ENCODE results near the gene HPGD.

- TF ChIP-seq POLR2AphosphoS5 (IDR thresholded peaks at IDR 0.05; ENCODE audit: low read depth, low read length): no peak
- TF ChIP-seq, protein P1, sequence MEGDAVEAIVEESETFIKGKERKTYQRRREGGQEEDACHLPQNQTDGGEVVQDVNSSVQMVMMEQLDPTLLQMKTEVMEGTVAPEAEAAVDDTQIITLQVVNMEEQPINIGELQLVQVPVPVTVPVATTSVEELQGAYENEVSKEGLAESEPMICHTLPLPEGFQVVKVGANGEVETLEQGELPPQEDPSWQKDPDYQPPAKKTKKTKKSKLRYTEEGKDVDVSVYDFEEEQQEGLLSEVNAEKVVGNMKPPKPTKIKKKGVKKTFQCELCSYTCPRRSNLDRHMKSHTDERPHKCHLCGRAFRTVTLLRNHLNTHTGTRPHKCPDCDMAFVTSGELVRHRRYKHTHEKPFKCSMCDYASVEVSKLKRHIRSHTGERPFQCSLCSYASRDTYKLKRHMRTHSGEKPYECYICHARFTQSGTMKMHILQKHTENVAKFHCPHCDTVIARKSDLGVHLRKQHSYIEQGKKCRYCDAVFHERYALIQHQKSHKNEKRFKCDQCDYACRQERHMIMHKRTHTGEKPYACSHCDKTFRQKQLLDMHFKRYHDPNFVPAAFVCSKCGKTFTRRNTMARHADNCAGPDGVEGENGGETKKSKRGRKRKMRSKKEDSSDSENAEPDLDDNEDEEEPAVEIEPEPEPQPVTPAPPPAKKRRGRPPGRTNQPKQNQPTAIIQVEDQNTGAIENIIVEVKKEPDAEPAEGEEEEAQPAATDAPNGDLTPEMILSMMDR (IDR thresholded peaks at IDR 0.05 in 2 of 3, conservative IDR thresholded peaks at IDR 0.05 in 1 of 3; ENCODE audit: borderline replicate concordance in 1 of 3, insufficient read depth in 1 of 3, low read depth in 2 of 3, low read length in 2 of 3): no peak
- no peak for TF ChIP-seq SRF (IDR thresholded peaks at IDR 0.05; ENCODE audit: low read depth)
- no peak for TF ChIP-seq RAD21 (IDR thresholded peaks at IDR 0.05; ENCODE audit: low read depth)
- TF ChIP-seq POLR2A (IDR thresholded peaks at IDR 0.05; ENCODE audit: borderline replicate concordance, extremely low read depth, insufficient read depth, insufficient read length): no peak
- TF ChIP-seq EGR1 (IDR thresholded peaks at IDR 0.05; ENCODE audit: low read depth): no peak
- TF ChIP-seq, protein P2, sequence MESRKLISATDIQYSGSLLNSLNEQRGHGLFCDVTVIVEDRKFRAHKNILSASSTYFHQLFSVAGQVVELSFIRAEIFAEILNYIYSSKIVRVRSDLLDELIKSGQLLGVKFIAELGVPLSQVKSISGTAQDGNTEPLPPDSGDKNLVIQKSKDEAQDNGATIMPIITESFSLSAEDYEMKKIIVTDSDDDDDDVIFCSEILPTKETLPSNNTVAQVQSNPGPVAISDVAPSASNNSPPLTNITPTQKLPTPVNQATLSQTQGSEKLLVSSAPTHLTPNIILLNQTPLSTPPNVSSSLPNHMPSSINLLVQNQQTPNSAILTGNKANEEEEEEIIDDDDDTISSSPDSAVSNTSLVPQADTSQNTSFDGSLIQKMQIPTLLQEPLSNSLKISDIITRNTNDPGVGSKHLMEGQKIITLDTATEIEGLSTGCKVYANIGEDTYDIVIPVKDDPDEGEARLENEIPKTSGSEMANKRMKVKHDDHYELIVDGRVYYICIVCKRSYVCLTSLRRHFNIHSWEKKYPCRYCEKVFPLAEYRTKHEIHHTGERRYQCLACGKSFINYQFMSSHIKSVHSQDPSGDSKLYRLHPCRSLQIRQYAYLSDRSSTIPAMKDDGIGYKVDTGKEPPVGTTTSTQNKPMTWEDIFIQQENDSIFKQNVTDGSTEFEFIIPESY (IDR thresholded peaks at IDR 0.05; ENCODE audit: extremely low read depth, insufficient replicate concordance, low read length): no peak
- no peak for TF ChIP-seq JUND (IDR thresholded peaks at IDR 0.05)
- TF ChIP-seq SP1 (IDR thresholded peaks at IDR 0.05; ENCODE audit: low read depth): no peak
- TF ChIP-seq EZH2 (IDR thresholded peaks at IDR 0.05): no peak
- TF ChIP-seq, protein P3, sequence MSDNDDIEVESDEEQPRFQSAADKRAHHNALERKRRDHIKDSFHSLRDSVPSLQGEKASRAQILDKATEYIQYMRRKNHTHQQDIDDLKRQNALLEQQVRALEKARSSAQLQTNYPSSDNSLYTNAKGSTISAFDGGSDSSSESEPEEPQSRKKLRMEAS (IDR thresholded peaks at IDR 0.05): no peak
- no peak for TF ChIP-seq REST (IDR thresholded peaks at IDR 0.05; ENCODE audit: low read depth)
Observed at GRCh38 chr4:174494146-174494545, 28.1 kb downstream of the HPGD start.

All from HCT116 (cell line).